Osteoblast (primary cell): ENCODE measurements around the gene SLC7A14. TPM values are rescaled to one million over a fixed set of nuclear protein-coding genes. Genes with fewer than 3 reads are reported as not detected.

Experiments
- DNase-seq: peaks from one replicate; pipeline ENCODE4 v3.0.0; 2011; ENCODE audit warnings: low spot score, mixed read lengths; ENCODE audit not compliant: insufficient read length; ENCODE audit errors: missing footprints
- H2AFZ ChIP-seq: 2 replicates; pipeline ENCODE4 v1.6.0; 2011; ENCODE audit warnings: mild to moderate bottlenecking, low read length
- H3K27ac ChIP-seq: 2 replicates; pipeline ENCODE4 v1.5.1; 2011; ENCODE audit warnings: mild to moderate bottlenecking, low read depth, low read length, moderate library complexity
- H3K27me3 ChIP-seq: 2 replicates; pipeline ENCODE4 v1.6.0; 2012; ENCODE audit warnings: mild to moderate bottlenecking, control low read depth, inconsistent platforms, low read length, moderate library complexity; ENCODE audit not compliant: insufficient read depth
- H3K36me3 ChIP-seq: 2 replicates; pipeline ENCODE4 v1.5.1; 2011; ENCODE audit warnings: mild to moderate bottlenecking, low read length, control low read depth, moderate library complexity; ENCODE audit not compliant: insufficient read depth
- H3K4me1 ChIP-seq: 2 replicates; pipeline ENCODE4 v1.5.1; 2011; ENCODE audit warnings: mild to moderate bottlenecking, low read length, control low read depth, moderate library complexity; ENCODE audit not compliant: insufficient read depth
- H3K4me2 ChIP-seq: 2 replicates; pipeline ENCODE4 v1.6.0; 2011; ENCODE audit warnings: mild to moderate bottlenecking, low read length; ENCODE audit not compliant: insufficient read depth
- H3K4me3 ChIP-seq: fragments of 200-600 bp; sonication (generic); 3 replicates; pipeline ENCODE4 v1.5.1; 2012; ENCODE audit warnings: mild to moderate bottlenecking, low read length, inconsistent platforms; ENCODE audit not compliant: insufficient read depth
- H3K79me2 ChIP-seq: 2 replicates; pipeline ENCODE4 v1.6.0; 2012; ENCODE audit warnings: mild to moderate bottlenecking, low read length, control low read depth, inconsistent platforms; ENCODE audit not compliant: insufficient read depth
- H3K9me3 ChIP-seq: 2 replicates; pipeline ENCODE4 v1.5.1; 2011; ENCODE audit warnings: low read depth, low read length, control low read depth
- H4K20me1 ChIP-seq: 2 replicates; pipeline ENCODE4 v1.6.0; 2012; ENCODE audit warnings: mild to moderate bottlenecking, low read length, control low read depth; ENCODE audit not compliant: insufficient read depth
- total RNA-seq: library from RNA; depleted of rRNA; stranded (reverse); fragments of >200 nt; gene quantifications from 2 replicates; pipeline ENCODE4 v1.2.3, GENCODE V29; 2012
- TF ChIP-seq, protein P1 (sequence below): IDR thresholded peaks from 2 replicates; pipeline ENCODE4 v1.5.1; 2011; ENCODE audit warnings: mild to moderate bottlenecking, low read depth, low read length, moderate library complexity; ENCODE audit errors: extremely low read depth

Gene SLC7A14
- total RNA-seq, 1 donor = 0.36 TPM

DNA sequence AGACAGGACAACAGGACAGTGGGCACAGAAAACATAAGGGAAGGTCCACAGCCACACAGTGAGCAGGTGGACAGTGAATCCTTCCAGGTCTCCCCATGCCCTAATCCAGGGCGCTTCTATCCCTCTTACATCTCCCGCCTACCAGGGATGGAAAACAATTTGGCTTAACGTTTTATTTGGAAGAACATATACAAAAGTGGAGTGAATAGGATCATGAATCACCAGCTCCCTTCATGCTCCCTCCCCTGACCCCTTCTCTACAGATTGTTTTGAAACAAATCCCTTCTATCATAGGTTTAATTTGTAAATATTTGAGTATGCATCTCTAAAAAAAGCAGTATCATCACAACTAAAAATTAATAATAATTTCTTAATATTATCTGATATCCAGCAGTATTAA lies 114.7 kb downstream of the SLC7A14 start:
- H3K36me3 ChIP-seq = no peaks in the 10 kb centered on the region
- peak; percentile 74 for DNase-seq
- no peak overlapping the region for H3K4me3 ChIP-seq
- no peaks in the 10 kb centered on the region for H4K20me1 ChIP-seq
- H3K27ac ChIP-seq = no peak overlapping the region
- TF ChIP-seq, protein P1, sequence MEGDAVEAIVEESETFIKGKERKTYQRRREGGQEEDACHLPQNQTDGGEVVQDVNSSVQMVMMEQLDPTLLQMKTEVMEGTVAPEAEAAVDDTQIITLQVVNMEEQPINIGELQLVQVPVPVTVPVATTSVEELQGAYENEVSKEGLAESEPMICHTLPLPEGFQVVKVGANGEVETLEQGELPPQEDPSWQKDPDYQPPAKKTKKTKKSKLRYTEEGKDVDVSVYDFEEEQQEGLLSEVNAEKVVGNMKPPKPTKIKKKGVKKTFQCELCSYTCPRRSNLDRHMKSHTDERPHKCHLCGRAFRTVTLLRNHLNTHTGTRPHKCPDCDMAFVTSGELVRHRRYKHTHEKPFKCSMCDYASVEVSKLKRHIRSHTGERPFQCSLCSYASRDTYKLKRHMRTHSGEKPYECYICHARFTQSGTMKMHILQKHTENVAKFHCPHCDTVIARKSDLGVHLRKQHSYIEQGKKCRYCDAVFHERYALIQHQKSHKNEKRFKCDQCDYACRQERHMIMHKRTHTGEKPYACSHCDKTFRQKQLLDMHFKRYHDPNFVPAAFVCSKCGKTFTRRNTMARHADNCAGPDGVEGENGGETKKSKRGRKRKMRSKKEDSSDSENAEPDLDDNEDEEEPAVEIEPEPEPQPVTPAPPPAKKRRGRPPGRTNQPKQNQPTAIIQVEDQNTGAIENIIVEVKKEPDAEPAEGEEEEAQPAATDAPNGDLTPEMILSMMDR = no peak
- no peak overlapping the region for H3K4me2 ChIP-seq
- H3K4me1 ChIP-seq = peaks cover 25% of the 10 kb centered on the region
- no peak overlapping the region for H2AFZ ChIP-seq
- H3K79me2 ChIP-seq = no peaks in the 10 kb centered on the region
- no peaks in the 10 kb centered on the region for H3K9me3 ChIP-seq
- H3K27me3 ChIP-seq = no peaks in the 10 kb centered on the region

DNA sequence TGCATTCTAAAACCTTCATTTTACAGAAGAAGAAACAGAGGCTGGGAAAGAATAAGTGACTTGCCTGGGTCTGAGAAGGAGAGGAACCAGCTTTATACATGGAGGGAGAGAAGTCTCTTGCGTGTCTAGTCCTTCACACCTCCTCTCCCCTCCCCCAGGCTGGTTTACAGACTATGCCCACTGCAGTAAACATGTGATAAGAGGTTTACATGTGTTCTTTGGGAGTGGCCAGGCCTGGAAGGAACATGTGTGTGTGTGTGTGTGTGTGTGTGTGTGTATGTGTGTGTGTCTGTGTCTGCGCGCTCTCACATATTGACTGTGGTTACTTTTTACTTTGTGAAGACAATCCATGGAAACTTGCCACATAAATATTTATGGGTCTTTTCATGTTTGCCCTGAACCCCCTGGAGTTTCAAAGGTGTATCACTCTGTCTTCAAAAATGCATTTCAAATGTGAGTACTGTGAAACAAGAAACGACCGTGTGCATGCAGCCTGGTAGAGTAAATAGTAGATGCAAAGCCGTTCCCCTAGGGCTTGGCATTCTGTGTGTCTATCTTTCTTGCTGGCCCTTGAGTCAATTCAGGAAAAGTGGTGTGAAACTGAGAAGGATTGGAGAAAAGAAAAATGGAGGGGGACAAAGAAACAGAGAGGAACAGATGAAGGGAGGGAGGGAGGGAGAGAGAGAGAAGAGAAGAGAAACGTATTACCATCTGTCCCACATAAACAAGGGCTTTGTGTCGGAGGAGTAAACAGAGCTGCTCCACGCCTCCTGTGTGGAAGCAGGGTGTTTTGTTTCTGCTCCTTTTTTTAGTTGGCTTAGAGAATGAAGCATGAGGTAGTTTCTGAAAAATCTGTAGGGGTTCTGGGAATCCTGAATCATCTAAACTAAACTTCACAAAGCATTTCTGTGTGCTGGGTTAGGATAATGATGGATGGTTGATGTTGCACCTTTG lies 115.5 kb downstream of the SLC7A14 start:
- TF ChIP-seq, protein P1 = no peak
- H3K27ac ChIP-seq = no peak overlapping the region
- H3K4me1 ChIP-seq = peaks cover 25% of the 10 kb centered on the region
- no peaks in the 10 kb centered on the region for H3K36me3 ChIP-seq
- no peaks in the 10 kb centered on the region for H3K9me3 ChIP-seq
- H4K20me1 ChIP-seq = no peaks in the 10 kb centered on the region
- H3K4me2 ChIP-seq = peak overlapping the region; percentile 2
- H3K4me3 ChIP-seq = no peak overlapping the region
- peak overlapping the region; percentile 30 for H2AFZ ChIP-seq
- peak; percentile 60 for DNase-seq
- H3K27me3 ChIP-seq = no peaks in the 10 kb centered on the region
- no peaks in the 10 kb centered on the region for H3K79me2 ChIP-seq

DNA sequence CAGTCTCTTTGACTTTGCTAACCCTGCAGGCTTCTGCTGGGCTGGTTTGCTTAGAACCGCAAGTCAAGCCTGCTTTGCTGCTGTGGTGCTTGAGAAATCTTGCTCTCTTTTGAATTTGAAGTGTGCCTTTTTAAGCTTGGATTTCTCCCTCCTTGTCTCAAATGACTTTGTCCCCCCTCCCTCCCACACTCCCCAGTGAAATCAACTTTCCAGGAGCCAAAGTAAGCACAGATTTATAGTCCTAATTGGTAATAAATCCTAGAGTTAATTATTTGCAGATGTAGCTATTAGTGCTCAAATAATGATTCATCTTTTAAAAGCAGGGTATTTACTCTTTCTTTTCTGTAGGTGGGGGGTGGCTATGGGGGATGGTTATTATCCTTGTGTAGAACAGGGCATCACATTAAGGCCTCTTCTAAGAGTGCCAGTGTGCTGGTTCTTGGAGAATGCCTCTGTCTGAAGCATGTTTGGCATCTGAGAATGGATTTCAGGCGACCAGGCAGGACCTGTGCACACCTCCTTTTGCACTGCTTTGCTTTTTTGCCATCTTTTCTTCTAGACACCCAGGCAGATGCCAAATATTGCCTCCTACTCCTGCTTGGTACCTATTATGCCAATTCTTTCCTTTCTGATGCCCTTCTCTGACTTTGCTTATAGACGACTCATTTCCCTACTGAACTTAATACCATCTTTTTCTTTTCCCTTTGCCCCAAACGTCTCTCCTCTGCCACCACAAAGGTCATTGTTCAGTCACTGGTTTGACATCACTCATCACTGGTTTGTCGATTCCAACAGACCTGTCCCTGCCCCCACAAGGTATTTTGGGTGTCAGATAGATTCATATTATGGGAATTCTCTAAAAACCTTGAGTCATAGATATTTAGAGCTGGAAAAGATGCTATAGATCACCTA lies 116.5 kb downstream of the SLC7A14 start:
- no peak overlapping the region for H3K27ac ChIP-seq
- H3K27me3 ChIP-seq = no peaks in the 10 kb centered on the region
- TF ChIP-seq, protein P1 = no peak

More for the DNA sequence above, 116.5 kb downstream of the SLC7A14 start:
- H4K20me1 ChIP-seq = no peaks in the 10 kb centered on the region
- peaks cover 25% of the 10 kb centered on the region for H3K4me1 ChIP-seq
- H3K36me3 ChIP-seq = no peaks in the 10 kb centered on the region
- no peaks in the 10 kb centered on the region for H3K79me2 ChIP-seq
- no peak for DNase-seq
- peak overlapping the region; percentile 9 for H3K4me2 ChIP-seq
- no peak overlapping the region for H2AFZ ChIP-seq
- no peak overlapping the region for H3K4me3 ChIP-seq
- no peaks in the 10 kb centered on the region for H3K9me3 ChIP-seq
